HG03097 (cell line): ENCODE measurements around the gene LAMB4.
"Not testable (repeated sequence)": the region's sequence is repeated elsewhere in the genome, so short reads cannot be mapped to it uniquely, and the experiment has no call there.

Source experiments
- ATAC-seq: cut with Tn5 transposase; IDR thresholded peaks from one replicate; pipeline ENCODE4 v1.9.1; 2021; ENCODE audit not compliant: unreplicated experiment, low FRiP score

Gene LAMB4

DNA sequence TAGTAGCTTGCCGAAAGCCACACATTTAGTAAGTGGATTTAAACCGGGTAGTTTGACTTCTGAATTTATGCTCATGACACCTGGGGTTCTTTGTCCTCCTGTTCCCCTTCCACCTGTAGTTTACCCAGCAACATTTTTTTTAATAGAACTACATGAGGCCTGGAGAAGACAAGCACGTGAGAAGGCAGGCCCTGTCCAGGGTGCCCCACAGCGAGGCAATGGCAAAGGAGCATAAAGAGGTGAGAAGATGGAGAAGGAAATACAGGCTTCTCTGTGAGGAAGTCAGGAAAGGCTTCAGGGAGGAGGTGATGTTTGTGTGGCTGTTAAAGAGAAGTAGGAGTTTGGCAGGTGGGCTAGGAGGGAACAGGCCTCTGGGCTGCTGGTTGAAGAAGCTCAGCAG, 76.9 kb downstream of the LAMB4 start:
- ATAC-seq: no peak

- no peak for ATAC-seq
These were observed 78.7 kb downstream of the LAMB4 start for GRCh38 chr7:108051454-108051853.

GRCh38 chr7:108049962-108050361, 80.2 kb downstream of the LAMB4 start:
- peak; percentile 54 for ATAC-seq

DNA sequence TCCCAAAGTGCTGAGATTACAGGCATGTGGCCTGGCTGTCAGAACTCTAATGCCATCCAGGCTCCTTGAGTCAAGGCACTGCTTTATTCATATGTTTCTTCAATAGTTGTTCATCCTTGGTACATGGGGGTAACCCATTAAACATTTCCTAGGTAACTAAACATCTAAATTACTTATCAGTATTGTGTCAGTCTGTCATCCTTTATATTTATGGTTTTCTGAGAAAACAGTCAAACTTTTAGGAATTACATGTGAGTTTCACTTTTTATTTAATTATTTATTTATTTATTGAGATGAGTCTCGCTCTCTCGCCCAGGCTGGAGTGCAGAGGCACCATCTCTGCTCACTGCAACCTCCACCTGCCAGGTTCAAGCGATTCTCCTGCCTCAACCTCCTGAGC, 81.7 kb downstream of the LAMB4 start:
- ATAC-seq: no peak

DNA sequence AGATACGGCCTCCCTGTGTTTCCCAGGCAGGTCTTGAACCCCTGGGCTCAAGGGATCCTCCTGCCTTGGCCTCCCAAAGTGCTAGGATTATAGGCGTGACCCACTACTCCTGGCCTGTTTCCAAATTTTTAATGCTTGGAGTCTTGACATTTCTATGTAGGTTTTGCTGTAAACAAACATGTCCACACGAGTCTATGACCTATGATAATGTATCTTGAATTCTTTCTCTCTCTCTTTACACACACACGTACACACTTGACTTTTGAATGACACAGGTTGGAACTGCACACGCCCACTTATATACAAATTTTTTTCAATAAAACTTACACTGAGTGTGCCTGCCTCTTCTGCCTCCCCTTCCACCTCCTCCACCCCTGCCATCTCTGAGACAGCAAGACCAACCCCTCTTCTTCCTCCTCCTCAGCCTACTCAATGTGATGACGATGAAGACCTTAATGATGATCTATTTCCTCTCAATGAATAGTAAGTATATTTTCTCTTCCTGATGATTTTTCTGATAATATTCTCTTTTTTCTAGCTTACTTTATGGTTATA, 83.1 kb downstream of the LAMB4 start:
- no peak for ATAC-seq

GRCh38 chr7:108045669-108046068, 84.5 kb downstream of the LAMB4 start:
- no peak for ATAC-seq

- no peak for ATAC-seq
These were observed 85.0 kb downstream of the LAMB4 start for GRCh38 chr7:108045154-108045553.

DNA sequence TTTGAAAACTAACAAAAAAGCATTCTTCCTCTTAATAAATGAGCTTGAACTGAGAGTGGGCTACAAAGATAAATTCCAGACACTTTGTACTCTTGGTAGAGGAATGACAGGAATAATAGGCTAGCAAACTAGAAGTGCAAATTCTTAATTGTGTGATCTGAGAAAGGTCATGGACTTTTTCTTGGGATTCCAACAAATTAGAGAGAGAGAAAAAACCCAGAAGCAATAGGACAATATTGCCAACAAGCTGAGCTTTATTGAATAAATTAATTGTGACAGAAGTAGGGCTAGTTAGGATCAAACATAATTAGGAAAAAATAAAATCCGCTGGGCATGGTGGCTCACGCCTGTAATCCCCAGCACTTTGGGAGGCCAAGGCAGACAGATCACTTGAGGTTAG, 85.8 kb downstream of the LAMB4 start:
- no peak for ATAC-seq

- ATAC-seq: no peak
These were observed 91.2 kb downstream of the LAMB4 start for GRCh38 chr7:108038986-108039385.

GRCh38 chr7:108037741-108038140, 92.4 kb downstream of the LAMB4 start:
- ATAC-seq: no peak

- no peak for ATAC-seq
These were observed 93.0 kb downstream of the LAMB4 start for GRCh38 chr7:108037140-108037539.

DNA sequence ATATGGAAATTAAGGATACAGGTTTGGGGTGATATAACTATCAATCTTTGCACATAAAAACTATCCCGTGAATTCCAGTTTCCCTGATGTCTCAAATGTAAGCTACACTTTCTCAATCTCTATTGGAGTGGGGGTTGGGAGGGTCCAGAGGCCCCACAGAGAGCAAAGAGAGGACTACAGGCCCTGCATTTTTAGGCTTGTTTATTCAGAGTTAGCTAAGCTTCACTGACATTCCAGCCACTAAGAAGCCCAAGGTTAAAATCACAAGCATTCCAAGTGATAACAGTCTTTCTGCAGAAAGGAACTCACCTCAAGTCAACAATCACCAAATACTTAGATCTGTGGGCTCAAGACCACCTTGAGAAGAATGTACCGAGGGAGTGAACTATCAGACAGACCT, 95.6 kb downstream of the LAMB4 start:
- ATAC-seq: no peak

- ATAC-seq: no peak
These were observed 96.2 kb downstream of the LAMB4 start for GRCh38 chr7:108033776-108034497.

DNA sequence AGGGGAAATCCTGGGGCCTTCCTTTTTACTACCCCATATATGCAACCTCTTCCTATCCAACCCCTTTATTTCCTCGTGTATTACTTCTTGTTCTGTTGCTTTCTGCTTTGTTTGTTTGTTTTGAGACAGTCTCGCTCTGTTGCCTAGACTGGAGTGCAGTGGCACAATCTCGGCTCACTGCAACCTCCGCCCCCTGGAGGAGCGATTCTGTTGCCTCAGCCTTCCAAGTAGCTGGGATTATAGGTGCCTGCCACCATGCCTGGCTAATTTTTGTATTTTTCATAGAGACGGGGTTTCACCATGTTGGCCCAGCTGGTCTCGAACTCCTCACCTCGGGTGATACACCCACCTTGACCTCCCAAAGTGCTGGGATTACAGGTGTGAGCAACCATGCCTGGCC, 96.9 kb downstream of the LAMB4 start:
- ATAC-seq: not testable (repeated sequence)

DNA sequence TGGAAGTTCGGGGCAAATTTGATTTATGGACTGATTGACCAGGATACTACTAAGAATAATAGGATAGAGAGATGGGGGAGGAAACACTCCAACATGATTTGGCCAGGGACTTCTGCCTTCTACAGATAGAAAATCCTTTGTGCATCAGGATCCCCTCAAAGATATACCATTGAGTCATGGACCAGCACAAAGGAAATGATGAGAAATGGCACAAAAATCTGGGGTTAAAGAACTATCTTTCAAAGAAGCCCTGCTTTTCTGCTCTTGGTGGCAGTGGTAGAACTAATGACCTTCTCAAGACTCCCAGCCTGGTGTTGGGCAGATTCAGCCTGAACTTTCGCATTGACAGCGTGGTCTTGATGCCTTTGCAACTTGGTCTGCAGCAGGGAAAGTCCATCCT, 99.6 kb downstream of the LAMB4 start:
- ATAC-seq: no peak

- ATAC-seq: no peak
These were observed 101.1 kb downstream of the LAMB4 start for GRCh38 chr7:108029034-108029433.

- no peak for ATAC-seq
These were observed 102.0 kb downstream of the LAMB4 start for GRCh38 chr7:108028111-108028510.

DNA sequence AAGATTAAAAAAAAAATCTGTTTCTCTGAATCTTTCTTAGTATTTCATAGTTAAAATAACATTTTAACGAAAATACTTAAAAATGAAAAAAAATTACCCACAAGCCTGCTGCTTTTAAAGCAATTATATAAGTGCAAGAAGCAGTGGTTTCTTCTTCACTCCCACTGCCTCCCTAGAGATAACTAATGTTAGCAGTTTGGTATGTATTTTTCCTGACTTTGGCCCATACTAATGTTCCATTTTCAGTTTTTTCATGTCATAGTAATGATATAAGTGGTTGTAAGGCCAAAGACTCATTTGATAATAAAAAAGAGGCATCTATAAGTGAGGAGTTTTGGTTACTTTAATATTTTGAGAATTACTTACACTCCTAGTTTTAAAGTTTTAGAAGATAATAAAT, 102.9 kb downstream of the LAMB4 start:
- no peak for ATAC-seq

DNA sequence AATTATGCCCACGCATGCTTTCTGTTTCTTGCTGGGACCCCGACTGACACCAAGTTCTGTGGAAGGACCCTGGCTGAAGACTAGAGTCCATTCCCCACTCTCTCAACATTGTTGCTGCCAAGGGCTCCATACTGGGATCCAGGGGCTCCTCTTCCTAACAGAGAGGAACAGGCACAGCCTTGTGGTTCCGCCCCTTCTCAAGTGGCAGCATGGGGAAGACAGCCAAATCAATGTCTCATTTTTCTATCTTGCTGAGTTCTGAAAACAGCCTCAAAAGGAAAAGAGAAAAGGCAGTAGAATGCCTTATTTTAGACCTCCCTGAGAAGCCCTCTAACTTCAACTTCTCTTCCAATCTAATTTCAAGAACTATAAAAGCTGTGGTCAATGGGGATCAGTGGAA, 103.5 kb downstream of the LAMB4 start:
- no peak for ATAC-seq

GRCh38 chr7:108026116-108026515, 104.0 kb downstream of the LAMB4 start:
- ATAC-seq: no peak

DNA sequence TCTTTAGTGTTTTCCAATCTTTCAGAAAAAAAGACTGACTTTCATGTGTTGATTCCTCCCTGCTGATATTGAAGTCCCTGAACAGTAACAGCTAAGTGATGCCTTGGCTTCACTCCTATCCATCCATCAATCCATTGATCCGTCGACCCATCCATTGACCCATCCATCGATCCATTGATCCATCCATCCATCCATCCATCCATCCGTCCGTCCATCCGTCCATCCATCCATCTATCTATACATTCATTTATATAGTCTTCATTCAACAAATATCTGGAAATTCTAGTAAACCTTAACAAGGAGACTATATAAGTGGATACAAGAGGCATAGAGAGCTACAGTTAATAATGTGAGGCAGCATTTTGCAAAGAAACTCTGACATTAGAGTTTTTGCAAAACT, 105.6 kb downstream of the LAMB4 start:
- no peak for ATAC-seq

DNA sequence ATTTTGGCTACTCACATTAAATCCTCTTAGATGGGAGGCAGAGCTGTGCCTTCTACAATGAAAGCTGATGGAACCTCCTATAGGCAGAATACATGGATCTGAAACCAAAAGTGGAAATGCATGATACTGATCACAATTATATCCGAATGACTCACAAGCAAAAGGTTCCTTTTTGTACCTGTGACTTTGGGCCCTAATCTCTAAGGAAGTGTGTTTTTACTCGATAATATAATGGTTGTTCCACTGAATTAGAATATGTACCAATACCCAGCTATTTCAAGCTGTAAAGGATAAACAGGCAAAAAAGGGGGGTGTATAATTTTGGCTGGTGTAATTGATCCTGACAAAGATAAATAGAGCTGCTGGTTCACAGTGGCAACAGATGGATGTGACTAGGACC, 109.6 kb downstream of the LAMB4 start:
- no peak for ATAC-seq

DNA sequence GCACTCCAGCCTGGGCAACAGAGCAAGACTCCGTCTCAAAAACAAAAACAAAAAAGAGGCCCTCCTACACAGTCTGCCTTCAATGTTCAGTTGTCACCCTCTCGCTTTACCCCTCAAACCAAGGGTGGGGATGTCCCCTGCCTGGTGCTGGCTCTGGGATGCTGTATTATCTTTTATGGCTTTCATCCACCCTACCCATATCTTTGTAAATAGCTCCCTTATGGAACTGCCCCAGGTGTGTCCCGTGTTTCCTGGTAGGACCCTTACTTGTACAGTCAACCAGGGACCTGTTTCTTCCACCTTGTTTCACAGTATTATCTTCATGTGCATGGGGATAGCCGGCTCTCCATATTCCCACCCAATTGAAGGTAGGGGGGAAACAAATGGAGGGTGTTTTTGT, 111.5 kb downstream of the LAMB4 start:
- ATAC-seq: no peak
